SKM-1 (cell line): ENCODE data around the gene ACRBP.

Source experiments
- DNase-seq: peaks from one replicate; lab custom pipeline; 2025; ENCODE audit not compliant: unreplicated experiment; lab: John Stamatoyannopoulos, UW

The ACRBP gene

GRCh38 chr12:6650832-6651231, 3.6 kb upstream of the ACRBP start:
- DNase-seq: no peak

GRCh38 chr12:6646276-6647082, 753 bp downstream of the ACRBP start:
- DNase-seq: no peak

- DNase-seq: no peak
These were observed 2.3 kb downstream of the ACRBP start for GRCh38 chr12:6644903-6645302.

GRCh38 chr12:6644257-6644596, 3.0 kb downstream of the ACRBP start:
- peak; percentile 55 for DNase-seq

- peak; percentile 28 for DNase-seq
These were observed 3.5 kb downstream of the ACRBP start for GRCh38 chr12:6643569-6644256.

GRCh38 chr12:6641131-6641530, 6.1 kb downstream of the ACRBP start:
- no peak for DNase-seq

- DNase-seq: no peak
These were observed 6.7 kb downstream of the ACRBP start for GRCh38 chr12:6640497-6640896.

GRCh38 chr12:6639151-6639801, 8.0 kb downstream of the ACRBP start:
- no peak for DNase-seq

- no peak for DNase-seq
These were observed 8.9 kb downstream of the ACRBP start for GRCh38 chr12:6638305-6638704.

GRCh38 chr12:6635856-6636531, 11.2 kb downstream of the ACRBP start, which contains the start of gene LPAR5:
Gene LPAR5 (minus strand): TSS chr12:6635959. CDS start chr12:6621248, 14,711 bp downstream.
- DNase-seq: no peak

GRCh38 chr12:6635375-6635855, 11.8 kb downstream of the ACRBP start:
- DNase-seq: no peak

- no peak for DNase-seq
These were observed 14.9 kb downstream of the ACRBP start for GRCh38 chr12:6632026-6632983.

GRCh38 chr12:6631549-6631961, 15.7 kb downstream of the ACRBP start:
- DNase-seq: no peak

- DNase-seq: no peak
These were observed 16.5 kb downstream of the ACRBP start for GRCh38 chr12:6630736-6631135.

- DNase-seq: no peak
These were observed 19.6 kb downstream of the ACRBP start for GRCh38 chr12:6627616-6628015.

- DNase-seq: no peak
These were observed 20.5 kb downstream of the ACRBP start for GRCh38 chr12:6626654-6627283.

GRCh38 chr12:6620885-6621274, 26.4 kb downstream of the ACRBP start:
- no peak for DNase-seq

- no peak for DNase-seq
These were observed 26.9 kb downstream of the ACRBP start for GRCh38 chr12:6620137-6620884.
